Ishikawa (cell line): ENCODE results near the gene RGS7.

Source experiments
- CREB1 ChIP-seq: IDR thresholded peaks from 2 replicates; pipeline ENCODE4 v1.6.1; 2012; ENCODE audit warnings: low read depth
- REST ChIP-seq: IDR thresholded peaks from 2 replicates; pipeline ENCODE4 v1.6.1; 2012; ENCODE audit warnings: low read depth, mild to moderate bottlenecking
- TCF12 ChIP-seq: IDR thresholded peaks from 2 replicates; pipeline ENCODE4 v1.6.1; 2012; ENCODE audit warnings: low read depth
- TEAD4 ChIP-seq: IDR thresholded peaks from 2 replicates; pipeline ENCODE4 v1.6.1; 2012

DNA sequence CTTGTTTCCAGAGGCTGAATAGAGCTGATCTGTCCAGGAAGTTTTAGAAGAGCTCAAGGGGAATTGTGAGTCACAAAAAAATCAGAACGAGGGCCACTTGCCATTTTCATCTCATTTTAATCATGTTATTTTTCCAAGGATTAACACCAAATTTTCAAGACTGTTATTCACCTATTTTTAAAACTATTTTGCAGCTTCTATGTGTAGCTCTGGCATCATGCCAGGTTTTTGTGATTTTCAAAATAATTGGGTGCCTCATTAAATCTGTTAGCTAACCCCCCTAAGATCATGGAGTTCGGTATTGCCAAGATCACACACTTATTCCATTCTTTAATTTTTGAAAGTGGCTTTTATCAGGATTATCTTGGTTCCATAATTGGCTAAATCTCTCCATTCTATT lies 90.9 kb downstream of the RGS7 start:
- TF ChIP-seq REST (no peak), CREB1 (no peak), TCF12 (no peak), TEAD4 (no peak)
